GM10266 (cell line): ENCODE data around the gene EYA3.
A peak's percentile ranks its signal among the peaks of the same experiment; 100 is the strongest.

Source experiments
- DNase-seq: peaks from one replicate; pipeline ENCODE4 v3.0.0; 2012; ENCODE audit errors: extremely low spot score
- CTCF ChIP-seq: IDR thresholded peaks from 2 replicates; pipeline ENCODE4 v1.5.1; 2012; ENCODE audit warnings: mild to moderate bottlenecking, low read depth; ENCODE audit not compliant: control insufficient read depth, insufficient read depth; ENCODE audit errors: missing control alignments

Gene EYA3

DNA sequence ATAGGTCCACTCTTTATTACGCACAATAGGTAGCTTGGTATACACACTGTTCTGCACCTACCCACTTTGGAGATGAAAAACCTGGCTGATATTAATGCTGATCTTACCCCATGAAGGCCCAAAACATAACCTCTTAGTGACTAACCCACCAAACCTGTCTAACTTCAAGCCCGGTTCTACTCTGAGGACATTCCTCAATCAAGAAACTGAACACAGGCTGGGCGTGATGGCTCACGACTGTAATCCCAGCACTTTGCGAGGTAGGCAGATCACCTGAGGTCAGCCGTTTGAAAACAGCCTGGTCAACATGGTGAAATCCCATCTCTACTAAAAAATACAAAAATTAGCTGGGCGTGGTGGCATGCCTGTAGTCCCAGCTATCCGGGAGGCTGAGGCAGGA is 50.5 kb downstream of the EYA3 start:
- TF ChIP-seq CTCF = no peak
- no peak for DNase-seq

DNA sequence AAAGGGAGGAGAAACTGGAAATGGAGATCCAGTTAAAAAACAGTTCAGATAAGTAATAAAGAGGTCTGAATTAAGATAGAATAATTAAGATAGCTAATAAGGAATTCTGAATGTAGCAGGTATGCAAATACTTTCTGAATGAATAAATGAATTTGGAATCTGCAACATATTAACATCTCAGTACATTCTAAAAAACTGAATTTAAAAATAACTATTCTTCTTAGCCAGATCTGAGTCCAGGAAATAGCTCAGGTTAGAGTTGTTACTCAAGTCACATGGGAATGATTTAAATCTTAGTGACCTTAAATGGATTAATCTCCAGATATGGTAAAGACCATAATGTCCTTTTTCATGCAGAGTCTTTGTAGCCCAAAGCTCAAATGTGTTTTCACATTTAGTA is 51.2 kb downstream of the EYA3 start:
- no peak for DNase-seq
- TF ChIP-seq CTCF = no peak

GRCh38 chr1:28036431-28036830 is 52.0 kb downstream of the EYA3 start:
- TF ChIP-seq CTCF = no peak
- DNase-seq = no peak

DNA sequence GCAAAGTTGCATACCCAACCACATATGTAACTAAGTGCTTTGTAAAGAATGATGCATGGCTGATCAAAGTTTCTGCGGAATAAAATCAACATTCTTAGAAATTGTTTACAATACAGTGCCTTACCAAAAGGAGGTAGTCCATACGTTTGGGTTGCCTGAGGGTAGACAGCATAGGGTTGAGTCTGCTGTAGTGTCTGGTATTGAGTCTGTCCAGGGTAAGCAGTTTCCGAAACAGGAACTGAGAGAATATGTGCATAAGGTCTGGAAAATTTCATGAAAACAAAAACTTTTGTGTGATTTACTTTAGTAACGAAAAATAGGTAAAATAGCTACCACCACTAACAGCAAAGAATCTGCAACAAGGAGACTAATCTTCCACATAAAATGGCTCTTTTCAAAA is 53.0 kb downstream of the EYA3 start:
- DNase-seq = no peak
- no peak for TF ChIP-seq CTCF

DNA sequence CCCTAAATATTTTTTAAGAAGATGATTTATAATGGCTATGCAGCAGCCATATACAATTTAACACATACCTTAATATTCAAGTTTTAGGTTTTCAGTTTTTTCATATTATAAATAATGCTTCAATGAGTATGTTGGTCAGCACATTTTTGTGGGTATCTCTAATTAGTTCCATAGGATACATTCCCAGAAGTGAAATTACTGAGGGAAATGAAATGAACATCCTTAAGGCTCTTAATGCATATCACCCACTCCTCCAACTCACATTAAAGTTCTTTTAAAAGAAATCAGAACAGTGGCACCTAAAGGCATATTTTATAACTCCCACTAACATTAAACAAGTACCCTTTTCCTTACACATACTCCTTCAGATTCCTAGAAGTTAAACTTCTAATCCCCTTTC is 56.1 kb downstream of the EYA3 start:
- no peak for TF ChIP-seq CTCF
- no peak for DNase-seq

DNA sequence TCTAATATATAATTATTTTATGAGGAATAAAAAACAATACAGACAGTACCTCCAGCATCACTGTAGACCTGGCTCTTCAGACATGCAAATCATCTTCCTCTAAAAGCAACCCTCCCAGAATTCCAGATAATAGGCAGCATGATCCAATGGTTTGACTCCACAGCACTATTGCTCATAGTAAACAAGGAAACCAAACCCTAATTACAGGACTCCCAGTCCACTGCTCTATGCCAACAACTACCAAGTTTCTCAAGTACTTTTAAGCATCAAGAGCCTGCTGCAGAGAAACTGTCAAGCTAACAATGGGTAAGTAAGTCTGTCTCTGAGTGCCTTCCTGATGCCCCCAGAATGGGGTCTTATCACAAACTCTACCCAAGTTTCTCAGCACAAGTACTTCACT is 57.2 kb downstream of the EYA3 start:
- no peak for DNase-seq
- TF ChIP-seq CTCF = no peak

- TF ChIP-seq CTCF = no peak
- DNase-seq = peak; percentile 16
These were observed 59.3 kb downstream of the EYA3 start for GRCh38 chr1:28028873-28029654.
